SK-N-SH treated with all-trans-retinoic acid at 6 μM for 48 hours (cell line): ENCODE results near the gene SMCR8.

ENCODE experiments used
- OSR1 ChIP-seq: fragments of 250-450 bp; sonication (Bioruptor Pico); IDR thresholded peaks from 2 replicates; pipeline ENCODE4 v1.8.0; 2022; ENCODE audit warnings: moderate library complexity, mild to moderate bottlenecking, inconsistent platforms
- TF ChIP-seq, protein P1 (sequence below): fragments of 250-450 bp; sonication (Bioruptor Pico); IDR thresholded peaks from 2 replicates; pipeline ENCODE4 v1.5.1; 2020; ENCODE audit warnings: low read depth, mild to moderate bottlenecking, moderate library complexity
- TF ChIP-seq, protein P2 (sequence below): fragments of 250-450 bp; sonication (Bioruptor Pico); IDR thresholded peaks from 2 replicates; pipeline ENCODE4 v1.8.0; 2020; ENCODE audit warnings: mild to moderate bottlenecking, moderate library complexity, borderline replicate concordance
- TF ChIP-seq, protein P3 (sequence below): fragments of 250-450 bp; sonication (Bioruptor Pico); IDR thresholded peaks from 2 replicates; pipeline ENCODE4 v1.5.0; 2020; ENCODE audit warnings: mild to moderate bottlenecking, moderate library complexity

DNA sequence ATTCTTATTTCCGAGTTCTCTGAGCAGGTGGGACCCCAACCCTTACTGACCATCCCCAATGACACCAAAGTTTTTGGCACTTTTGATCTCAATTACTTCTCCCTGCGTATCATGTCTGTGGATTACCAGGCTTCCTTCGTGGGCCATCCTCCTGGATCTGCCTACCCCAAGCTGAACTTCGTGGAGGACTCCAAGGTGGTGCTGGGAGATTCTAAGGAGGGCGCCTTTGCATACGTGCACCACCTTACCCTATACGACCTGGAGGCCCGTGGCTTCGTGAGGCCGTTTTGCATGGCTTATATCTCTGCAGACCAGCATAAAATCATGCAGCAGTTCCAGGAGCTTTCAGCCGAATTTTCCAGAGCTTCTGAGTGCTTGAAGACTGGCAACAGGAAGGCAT, 868 bp downstream of the SMCR8 start:
- TF ChIP-seq, protein P1, sequence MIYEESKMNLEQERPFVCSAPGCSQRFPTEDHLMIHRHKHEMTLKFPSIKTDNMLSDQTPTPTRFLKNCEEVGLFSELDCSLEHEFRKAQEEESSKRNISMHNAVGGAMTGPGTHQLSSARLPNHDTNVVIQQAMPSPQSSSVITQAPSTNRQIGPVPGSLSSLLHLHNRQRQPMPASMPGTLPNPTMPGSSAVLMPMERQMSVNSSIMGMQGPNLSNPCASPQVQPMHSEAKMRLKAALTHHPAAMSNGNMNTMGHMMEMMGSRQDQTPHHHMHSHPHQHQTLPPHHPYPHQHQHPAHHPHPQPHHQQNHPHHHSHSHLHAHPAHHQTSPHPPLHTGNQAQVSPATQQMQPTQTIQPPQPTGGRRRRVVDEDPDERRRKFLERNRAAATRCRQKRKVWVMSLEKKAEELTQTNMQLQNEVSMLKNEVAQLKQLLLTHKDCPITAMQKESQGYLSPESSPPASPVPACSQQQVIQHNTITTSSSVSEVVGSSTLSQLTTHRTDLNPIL: no peak
- TF ChIP-seq, protein P2, sequence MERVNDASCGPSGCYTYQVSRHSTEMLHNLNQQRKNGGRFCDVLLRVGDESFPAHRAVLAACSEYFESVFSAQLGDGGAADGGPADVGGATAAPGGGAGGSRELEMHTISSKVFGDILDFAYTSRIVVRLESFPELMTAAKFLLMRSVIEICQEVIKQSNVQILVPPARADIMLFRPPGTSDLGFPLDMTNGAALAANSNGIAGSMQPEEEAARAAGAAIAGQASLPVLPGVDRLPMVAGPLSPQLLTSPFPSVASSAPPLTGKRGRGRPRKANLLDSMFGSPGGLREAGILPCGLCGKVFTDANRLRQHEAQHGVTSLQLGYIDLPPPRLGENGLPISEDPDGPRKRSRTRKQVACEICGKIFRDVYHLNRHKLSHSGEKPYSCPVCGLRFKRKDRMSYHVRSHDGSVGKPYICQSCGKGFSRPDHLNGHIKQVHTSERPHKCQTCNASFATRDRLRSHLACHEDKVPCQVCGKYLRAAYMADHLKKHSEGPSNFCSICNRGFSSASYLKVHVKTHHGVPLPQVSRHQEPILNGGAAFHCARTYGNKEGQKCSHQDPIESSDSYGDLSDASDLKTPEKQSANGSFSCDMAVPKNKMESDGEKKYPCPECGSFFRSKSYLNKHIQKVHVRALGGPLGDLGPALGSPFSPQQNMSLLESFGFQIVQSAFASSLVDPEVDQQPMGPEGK (CRISPR knock-in tag): no peak
- TF ChIP-seq, protein P3, sequence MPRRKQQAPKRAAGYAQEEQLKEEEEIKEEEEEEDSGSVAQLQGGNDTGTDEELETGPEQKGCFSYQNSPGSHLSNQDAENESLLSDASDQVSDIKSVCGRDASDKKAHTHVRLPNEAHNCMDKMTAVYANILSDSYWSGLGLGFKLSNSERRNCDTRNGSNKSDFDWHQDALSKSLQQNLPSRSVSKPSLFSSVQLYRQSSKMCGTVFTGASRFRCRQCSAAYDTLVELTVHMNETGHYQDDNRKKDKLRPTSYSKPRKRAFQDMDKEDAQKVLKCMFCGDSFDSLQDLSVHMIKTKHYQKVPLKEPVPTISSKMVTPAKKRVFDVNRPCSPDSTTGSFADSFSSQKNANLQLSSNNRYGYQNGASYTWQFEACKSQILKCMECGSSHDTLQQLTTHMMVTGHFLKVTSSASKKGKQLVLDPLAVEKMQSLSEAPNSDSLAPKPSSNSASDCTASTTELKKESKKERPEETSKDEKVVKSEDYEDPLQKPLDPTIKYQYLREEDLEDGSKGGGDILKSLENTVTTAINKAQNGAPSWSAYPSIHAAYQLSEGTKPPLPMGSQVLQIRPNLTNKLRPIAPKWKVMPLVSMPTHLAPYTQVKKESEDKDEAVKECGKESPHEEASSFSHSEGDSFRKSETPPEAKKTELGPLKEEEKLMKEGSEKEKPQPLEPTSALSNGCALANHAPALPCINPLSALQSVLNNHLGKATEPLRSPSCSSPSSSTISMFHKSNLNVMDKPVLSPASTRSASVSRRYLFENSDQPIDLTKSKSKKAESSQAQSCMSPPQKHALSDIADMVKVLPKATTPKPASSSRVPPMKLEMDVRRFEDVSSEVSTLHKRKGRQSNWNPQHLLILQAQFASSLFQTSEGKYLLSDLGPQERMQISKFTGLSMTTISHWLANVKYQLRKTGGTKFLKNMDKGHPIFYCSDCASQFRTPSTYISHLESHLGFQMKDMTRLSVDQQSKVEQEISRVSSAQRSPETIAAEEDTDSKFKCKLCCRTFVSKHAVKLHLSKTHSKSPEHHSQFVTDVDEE (CRISPR knock-in tag): no peak
- TF ChIP-seq OSR1 (CRISPR knock-in tag): no peak
